GM21515 (cell line): ENCODE results near the gene KRTAP3-3.
"Not testable (repeated sequence)": the region's sequence is repeated elsewhere in the genome, so short reads cannot be mapped to it uniquely, and the experiment has no call there.

Experiments used
- ATAC-seq: cut with Tn5 transposase; IDR thresholded peaks from one replicate; pipeline ENCODE4 v1.9.1; 2021; ENCODE audit not compliant: unreplicated experiment

Gene KRTAP3-3

DNA sequence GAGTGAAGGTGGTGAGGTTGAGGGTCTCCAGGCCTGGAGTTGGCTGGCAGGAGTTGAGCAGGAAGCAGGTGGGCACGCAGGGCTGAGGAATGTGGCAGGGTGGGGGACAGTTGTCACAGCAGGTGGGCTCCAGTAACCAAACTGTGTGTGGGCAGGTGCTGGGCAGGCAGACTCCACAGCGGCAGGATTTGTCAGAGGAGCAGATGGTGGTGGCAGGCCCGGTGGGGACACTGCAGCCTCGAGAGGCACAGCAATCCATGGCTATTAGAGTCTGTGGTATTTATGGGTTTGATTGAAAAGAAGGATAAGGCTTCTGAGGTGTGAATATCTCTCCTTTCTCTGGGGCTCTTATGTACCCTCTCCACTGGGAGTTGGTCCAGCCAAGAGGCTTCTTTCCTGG, at the start of gene KRTAP3-3:
KRTAP3-3 (minus strand) TSS at position 326 of the 400 bp plus-strand sequence; CDS start at position 259, 67 bp downstream.
- ATAC-seq = no peak

DNA sequence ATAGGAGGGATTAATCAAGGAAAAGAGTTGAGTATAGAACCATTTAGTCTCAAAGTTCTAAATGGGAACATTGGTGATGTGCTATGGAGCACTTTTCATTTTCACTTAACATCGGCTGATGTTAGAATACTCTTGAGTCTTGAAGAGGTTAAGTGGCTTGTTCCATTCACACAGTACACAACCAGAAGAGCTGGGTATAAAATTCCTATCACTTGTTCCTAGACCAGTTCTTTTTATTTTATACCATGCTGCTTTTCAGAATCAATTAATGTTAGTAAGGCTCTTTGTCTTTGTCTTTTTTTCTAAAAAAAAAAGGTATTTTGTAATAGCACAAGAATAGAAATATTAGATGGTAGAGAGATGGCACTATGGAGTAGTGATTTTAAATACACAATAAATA, 49.0 kb upstream of the KRTAP3-3 start:
- no peak for ATAC-seq

DNA sequence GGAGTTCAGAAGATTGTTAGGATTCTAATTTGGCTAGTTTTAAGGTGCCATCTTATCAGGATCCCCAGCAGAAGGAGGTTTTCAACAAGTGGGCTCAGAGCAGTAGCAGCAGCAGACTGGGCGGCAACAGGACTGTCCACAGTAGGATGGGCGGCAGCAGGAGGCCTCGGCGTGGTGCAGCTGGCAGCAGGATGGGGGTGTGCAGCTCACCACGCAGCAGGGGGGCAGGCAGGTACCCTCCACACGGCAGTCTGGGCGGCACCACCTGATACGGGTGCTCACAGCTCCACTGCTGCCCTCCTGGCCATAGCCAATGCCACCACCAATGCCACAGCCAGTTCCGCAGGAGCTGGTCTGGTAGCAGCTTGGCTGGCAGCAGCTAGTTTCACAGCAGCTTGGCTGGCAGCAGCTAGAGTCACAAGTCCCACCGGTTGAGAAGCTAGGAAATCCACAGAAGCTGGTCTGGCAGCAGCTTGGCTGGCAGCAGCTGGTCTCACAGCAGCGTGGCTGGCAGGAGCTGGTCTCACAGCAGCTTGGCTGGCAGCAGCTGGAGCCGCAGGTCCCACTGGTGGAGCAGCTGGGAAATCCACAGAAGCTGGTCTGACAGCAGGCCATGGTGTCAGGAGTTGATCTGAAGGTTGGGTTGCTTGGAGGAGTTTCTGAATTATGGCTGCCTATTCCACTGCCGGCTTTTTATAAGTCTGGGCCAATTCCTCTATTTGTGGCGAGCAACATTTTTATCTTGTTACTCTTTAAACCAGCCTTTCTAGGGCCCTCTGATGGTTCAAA, 47.0 kb upstream of the KRTAP3-3 start, which contains the start of gene KRTAP1-1:
KRTAP1-1 (minus strand) TSS at position 668 of the 789 bp plus-strand sequence; CDS start at position 615, 53 bp downstream.
- not testable (repeated sequence) for ATAC-seq

GRCh38 chr17:41037853-41038350, 43.9 kb upstream of the KRTAP3-3 start:
- ATAC-seq = no peak

DNA sequence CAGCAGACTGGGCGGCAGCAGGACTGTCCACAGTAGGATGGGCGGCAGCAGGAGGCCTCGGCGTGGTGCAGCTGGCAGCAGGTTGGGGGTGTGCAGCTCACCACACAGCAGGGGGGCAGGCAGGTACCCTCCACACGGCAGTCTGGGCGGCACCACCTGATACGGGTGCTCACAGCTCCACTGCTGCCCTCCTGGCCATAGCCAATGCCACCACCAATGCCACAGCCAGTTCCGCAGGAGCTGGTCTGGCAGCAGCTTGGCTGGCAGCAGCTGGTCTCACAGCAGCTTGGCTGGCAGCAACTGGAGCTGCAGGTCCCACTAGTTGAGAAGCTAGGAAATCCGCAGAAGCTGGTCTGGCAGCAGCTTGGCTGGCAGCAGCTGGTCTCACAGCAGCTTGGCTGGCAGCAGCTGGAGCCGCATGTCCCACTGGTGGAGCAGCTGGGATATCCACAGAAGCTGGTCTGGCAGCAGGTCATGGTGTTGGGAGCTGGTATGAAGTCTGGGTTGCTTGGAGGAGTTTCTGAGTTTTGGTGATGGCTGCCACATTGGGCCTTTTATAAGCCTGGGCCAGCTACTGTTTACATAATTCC, 40.5 kb upstream of the KRTAP3-3 start, which contains the start of gene KRTAP1-3:
KRTAP1-3 (minus strand) TSS at position 529 of the 590 bp plus-strand sequence; CDS start at position 476, 53 bp downstream.
- ATAC-seq = not testable (repeated sequence)

DNA sequence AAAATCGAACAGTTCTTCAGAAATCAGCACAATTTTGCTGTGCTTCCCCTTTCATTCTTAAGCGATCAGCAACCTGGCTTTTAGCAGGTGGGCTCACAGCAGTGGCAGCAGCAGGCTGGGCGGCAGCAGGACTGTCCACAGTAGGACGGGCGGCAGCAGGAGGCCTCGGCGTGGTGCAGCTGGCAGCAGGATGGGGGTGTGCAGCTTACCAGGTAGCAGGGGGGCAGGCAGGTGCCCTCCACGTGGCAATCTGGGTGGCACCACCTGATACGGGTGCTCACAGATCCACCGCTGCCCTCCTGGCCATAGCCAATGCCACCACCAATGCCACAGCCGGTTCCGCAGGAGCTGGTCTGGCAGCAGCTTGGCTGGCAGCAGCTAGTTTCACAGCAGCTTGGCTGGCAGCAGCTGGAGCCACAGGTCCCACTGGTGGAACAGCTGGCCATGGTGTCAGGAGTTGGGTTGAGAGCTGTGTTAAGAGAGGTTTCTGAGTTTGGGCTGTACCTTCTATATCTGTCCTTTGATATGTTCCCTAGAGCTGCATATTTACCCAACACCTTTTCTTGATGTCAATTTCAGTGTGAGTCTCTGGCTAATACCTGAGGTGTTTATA, 35.8 kb upstream of the KRTAP3-3 start, which contains the start of gene KRTAP1-4:
KRTAP1-4 (minus strand) TSS at position 563 of the 613 bp plus-strand sequence; CDS start at position 446, 117 bp downstream.
- ATAC-seq = no peak

DNA sequence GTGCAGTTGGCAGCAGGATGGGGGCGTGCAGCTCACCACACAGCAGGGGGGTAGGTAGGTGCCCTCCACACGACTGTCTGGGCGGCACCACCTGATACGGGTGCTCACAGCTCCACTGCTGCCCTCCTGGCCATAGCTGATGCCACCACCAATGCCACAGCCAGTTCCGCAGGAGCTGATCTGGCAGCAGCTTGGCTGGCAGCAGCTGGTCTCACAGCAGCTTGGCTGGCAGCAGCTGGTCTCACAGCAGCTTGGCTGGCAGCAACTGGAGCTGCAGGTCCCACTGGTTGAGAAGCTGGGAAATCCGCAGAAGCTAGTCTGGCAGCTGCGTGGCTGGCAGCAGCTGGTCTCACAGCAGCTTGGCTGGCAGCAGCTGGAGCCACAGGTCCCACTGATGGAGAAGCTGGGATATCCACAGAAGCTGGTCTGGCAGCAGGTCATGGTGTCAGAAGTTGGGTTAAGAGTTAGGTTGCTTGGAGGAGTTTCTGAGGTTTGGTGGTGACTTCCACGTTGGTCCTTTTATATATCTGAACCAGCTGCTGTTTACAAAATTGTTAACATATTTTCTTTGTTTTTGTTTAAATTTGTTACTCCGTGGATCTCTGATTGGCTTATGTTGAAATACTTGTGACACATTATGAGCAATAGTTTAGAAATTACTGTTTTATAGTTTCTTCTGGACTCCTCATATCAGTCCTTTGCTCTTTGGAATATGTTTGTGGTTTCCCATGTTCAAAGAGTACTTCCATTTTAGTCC, 32.9 kb upstream of the KRTAP3-3 start, which contains the start of gene KRTAP1-5:
KRTAP1-5 (minus strand) TSS at position 494 of the 757 bp plus-strand sequence; CDS start at position 441, 53 bp downstream.
- ATAC-seq = no peak

DNA sequence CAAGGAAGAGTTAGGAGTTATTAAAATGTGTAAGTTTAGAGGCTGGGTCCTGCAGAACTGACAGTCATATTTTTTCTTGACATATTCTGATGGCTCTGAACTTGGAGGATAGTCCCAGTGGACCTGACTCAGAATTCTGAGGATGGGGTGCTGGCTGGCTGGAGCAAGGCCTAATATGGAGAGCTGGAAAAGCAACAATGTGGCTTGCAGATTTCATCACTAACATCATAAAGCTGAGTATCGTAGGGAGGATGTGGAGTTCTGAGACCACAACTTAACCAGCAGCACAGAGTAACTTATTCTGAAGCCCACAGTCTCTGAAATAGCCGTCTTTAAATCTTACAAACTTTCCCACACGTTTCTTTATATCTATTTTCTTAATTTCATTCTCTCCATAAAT, 30.7 kb upstream of the KRTAP3-3 start:
- ATAC-seq = no peak

GRCh38 chr17:41020336-41020735, 26.4 kb upstream of the KRTAP3-3 start:
- no peak for ATAC-seq

- ATAC-seq = no peak
These were observed 25.5 kb upstream of the KRTAP3-3 start for GRCh38 chr17:41019415-41019814.

DNA sequence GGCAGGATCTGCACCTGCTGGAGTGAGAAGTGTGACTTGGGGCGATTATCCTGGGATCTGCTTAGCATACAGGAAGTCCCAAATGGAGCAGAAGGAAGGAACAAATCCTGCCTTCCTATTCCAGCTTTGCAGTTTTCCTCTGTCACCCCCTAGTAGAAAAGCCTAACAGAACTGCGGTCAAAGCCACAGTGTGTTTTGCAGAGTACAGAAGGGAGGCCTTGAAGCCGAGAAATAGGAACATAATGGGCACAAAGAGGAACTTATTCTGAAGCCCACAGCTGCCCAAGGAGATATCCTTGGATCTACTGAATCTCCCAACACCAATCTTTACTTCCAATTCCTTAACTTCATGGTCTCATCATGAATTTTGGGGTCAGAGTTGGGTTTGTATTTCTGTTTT, 24.6 kb upstream of the KRTAP3-3 start:
- no peak for ATAC-seq

DNA sequence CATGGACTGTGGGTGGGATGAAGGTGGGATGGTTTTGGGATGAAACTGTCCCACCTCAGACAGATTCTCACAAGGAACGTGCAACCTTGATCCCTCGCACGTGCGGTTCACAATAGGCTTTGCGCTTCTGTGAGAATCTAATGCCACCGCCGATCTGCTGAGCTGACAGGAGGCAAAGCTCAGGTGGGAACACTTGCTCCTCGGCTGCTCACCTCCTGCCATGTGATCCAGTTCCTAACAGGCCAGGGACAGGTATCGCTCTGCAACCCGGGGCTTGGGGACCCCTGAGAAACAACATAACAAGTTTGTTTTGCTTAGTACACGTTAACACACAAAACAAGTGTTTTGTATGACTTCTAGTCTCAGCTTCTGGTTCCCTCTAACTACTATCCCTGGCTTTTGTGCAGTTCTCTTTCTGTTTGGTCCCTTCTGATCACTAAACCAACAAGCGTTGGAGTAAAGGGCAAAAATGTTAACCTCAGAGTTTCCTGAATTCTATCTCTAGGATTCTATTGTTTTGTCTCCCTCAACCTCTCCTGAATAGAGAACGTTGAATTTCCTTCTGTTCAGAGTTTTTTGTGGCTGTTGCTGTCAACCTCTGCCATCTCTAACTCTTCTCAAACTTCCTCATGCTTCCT, 22.7 kb upstream of the KRTAP3-3 start:
- ATAC-seq = no peak

GRCh38 chr17:41015454-41015853, 21.5 kb upstream of the KRTAP3-3 start:
- no peak for ATAC-seq

DNA sequence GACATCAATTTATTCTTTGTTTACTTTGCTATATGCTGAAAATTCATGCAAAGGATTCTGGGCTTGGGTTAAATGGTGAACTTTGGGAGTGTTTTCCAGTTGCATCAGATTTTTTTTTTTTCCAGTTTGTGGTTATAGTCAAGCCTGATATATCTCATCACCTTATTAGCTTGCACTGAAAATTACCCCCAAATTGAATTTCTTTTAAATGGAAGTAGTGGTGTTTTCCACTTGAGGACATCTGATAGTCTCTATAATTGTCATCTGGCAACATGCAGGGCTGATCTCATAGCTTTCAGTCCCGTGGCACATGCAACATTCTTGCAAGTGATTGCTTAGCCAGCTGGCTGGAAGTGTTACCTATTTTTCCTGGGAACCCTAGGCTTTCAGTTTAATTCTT, 19.6 kb upstream of the KRTAP3-3 start:
- ATAC-seq = no peak

DNA sequence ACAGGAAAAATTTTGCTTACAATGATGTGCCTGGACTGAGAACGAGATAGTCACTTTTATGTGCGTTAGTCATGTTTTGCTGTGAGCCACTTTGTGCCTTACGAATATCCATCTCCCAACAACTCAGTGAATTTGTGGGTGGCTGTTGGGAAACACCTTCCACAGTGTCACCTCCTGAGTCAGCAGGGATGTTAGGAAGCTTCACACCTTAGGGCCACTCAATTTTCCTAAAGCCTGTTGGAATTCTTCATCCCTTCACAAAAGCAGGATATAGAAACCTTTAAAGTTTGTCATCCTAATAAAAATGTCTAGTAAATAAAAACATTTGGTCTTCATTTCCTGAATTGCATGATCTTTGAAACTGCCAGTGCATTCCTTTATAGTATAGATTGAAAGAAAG, 19.2 kb upstream of the KRTAP3-3 start:
- no peak for ATAC-seq

GRCh38 chr17:41012326-41013120, 18.6 kb upstream of the KRTAP3-3 start:
- ATAC-seq = no peak

DNA sequence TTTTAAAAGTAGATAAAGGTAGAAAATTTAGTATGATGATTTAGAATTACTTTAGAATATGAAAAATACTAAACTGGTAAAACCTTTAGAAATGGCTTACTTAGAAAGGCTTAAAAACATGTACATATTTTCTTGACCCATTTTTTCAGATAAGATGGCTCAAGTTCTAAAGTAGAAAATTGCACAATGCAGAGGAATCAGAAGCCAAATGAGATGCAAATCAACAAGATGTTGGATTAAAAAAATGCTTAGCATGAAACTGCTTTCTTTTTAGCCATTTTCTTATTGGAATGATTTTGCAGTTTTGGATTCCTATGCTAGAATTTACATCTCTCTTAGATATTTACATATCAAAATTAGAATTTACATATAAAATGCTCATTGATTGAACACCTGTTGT, 16.5 kb upstream of the KRTAP3-3 start:
- ATAC-seq = no peak

GRCh38 chr17:41009936-41010335, 16.0 kb upstream of the KRTAP3-3 start:
- ATAC-seq = no peak

GRCh38 chr17:41009301-41009760, 15.4 kb upstream of the KRTAP3-3 start:
- ATAC-seq = no peak
